Ascending aorta (tissue), 2 donors: ENCODE data around the gene SSU72. TPM values are rescaled to one million over a fixed set of nuclear protein-coding genes. Genes with fewer than 3 reads are reported as not detected.
"Not testable (repeated sequence)": the region's sequence is repeated elsewhere in the genome, so short reads cannot be mapped to it uniquely, and the experiment has no call there.

Source experiments
- DNase-seq, 2 donors: peaks; one replicate each; pipeline ENCODE4 v3.0.0-alpha.2; 2019; ENCODE audit warnings: low spot score in 2 of 2
- H3K27ac ChIP-seq, 2 donors: fragments of 200-600 bp; sonication (generic); one replicate each; pipeline ENCODE4 v1.5.1; 2016 to 2017; ENCODE audit warnings: mild to moderate bottlenecking in 1 of 2
- H3K27me3 ChIP-seq: fragments of 200-600 bp; sonication (generic); one replicate; pipeline ENCODE4 v1.5.1; 2017
- H3K36me3 ChIP-seq, 2 donors: fragments of 200-600 bp; sonication (generic); one replicate each; pipeline ENCODE4 v1.5.1; 2016
- H3K4me1 ChIP-seq, 2 donors: fragments of 200-600 bp; sonication (generic); one replicate each; pipeline ENCODE4 v1.5.1; 2016 to 2017; ENCODE audit warnings: mild to moderate bottlenecking in 1 of 2
- H3K4me3 ChIP-seq, 2 donors: fragments of 200-600 bp; sonication (generic); one replicate each; pipeline ENCODE4 v1.5.1; 2016 to 2017; ENCODE audit warnings: mild to moderate bottlenecking in 1 of 2
- H3K9me3 ChIP-seq, 2 donors: fragments of 200-600 bp; sonication (generic); one replicate each; pipeline ENCODE4 v1.5.1; 2016
- CTCF ChIP-seq, 3 experiments: fragments of 200-600 bp in 2 of 3; fragments of 450-650 bp in 1 of 3; sonication (generic) in 2 of 3; IDR thresholded peaks; one replicate each; pipeline ENCODE4 v1.5.1; 2016 to 2019; ENCODE audit warnings: antibody characterized with exemption in 3 of 3, mild to moderate bottlenecking in 1 of 3, moderate library complexity in 1 of 3
- intact Hi-C: fragments of 100-400 bp; cut with DNase I; formaldehyde crosslinking; loops from one replicate; pipeline ENCODE4 v1.15.1; 2023
- total RNA-seq: library from RNA; depleted of rRNA; stranded (reverse); fragments of >200 nt; gene quantifications from one replicate; pipeline ENCODE4 v1.1.0, GENCODE V29; 2016

SSU72 gene
- total RNA-seq, 1 donor from 2014 or later, result 50.1 TPM

- Histone ChIP-seq H3K36me3 (peaks cover 0 to 11% of the 10 kb centered on the region in 2 donors), H3K27ac (no peak overlapping the region), H3K4me3 (no peak overlapping the region)
Measured at GRCh38 chr1:1534401-1535154, 40.1 kb downstream of the SSU72 start.

GRCh38 chr1:1533894-1534291, 40.8 kb downstream of the SSU72 start:
- H3K4me3 ChIP-seq, H3K27me3 ChIP-seq, intact Hi-C loops, H3K4me1 ChIP-seq, DNase-seq, H3K27ac ChIP-seq: not testable (repeated sequence)
- peaks cover 0 to 12% of the 10 kb centered on the region in 2 donors for H3K9me3 ChIP-seq
- peaks cover 0 to 16% of the 10 kb centered on the region in 2 donors for H3K36me3 ChIP-seq

More at GRCh38 chr1:1534401-1535154, 40.1 kb downstream of the SSU72 start:
- Histone ChIP-seq H3K9me3 (peaks cover 0 to 12% of the 10 kb centered on the region in 2 donors), H3K27me3 (no peaks in the 10 kb centered on the region), H3K4me1 (peaks cover 3 to 7% of the 10 kb centered on the region in 2 donors)
- intact Hi-C loops, result no loop called here
- DNase-seq, result no peak
- no peak for TF ChIP-seq CTCF (IDR thresholded peaks at IDR 0.05)

- H3K4me1 ChIP-seq, intact Hi-C loops, DNase-seq, H3K27me3 ChIP-seq, H3K27ac ChIP-seq, H3K4me3 ChIP-seq: not testable (repeated sequence)
- Histone ChIP-seq H3K9me3 (peaks cover 0 to 12% of the 10 kb centered on the region in 2 donors), H3K36me3 (peaks cover 4 to 22% of the 10 kb centered on the region in 2 donors)
Measured at GRCh38 chr1:1533176-1533893, 41.3 kb downstream of the SSU72 start.

GRCh38 chr1:1531947-1532346, 42.7 kb downstream of the SSU72 start:
- H3K4me3 ChIP-seq, result no peak overlapping the region
- no peaks in the 10 kb centered on the region for H3K4me1 ChIP-seq
- peaks cover 15 to 35% of the 10 kb centered on the region in 2 donors for H3K36me3 ChIP-seq
- no peak for DNase-seq
- no peak overlapping the region for H3K27ac ChIP-seq
- TF ChIP-seq CTCF (IDR thresholded peaks at IDR 0.05), result no peak
- intact Hi-C loops, result no loop called here
- H3K27me3 ChIP-seq, result no peaks in the 10 kb centered on the region
- H3K9me3 ChIP-seq, result peaks cover 0 to 12% of the 10 kb centered on the region in 2 donors

GRCh38 chr1:1529936-1530335, 44.7 kb downstream of the SSU72 start:
- peaks cover 20 to 34% of the 10 kb centered on the region in 2 donors for H3K36me3 ChIP-seq

GRCh38 chr1:1529321-1529720, 45.3 kb downstream of the SSU72 start:
- H3K4me3 ChIP-seq, result no peak overlapping the region
- H3K27me3 ChIP-seq, result no peaks in the 10 kb centered on the region
- peaks cover 21 to 34% of the 10 kb centered on the region in 2 donors for H3K36me3 ChIP-seq
- no peak for TF ChIP-seq CTCF (IDR thresholded peaks at IDR 0.05)
- intact Hi-C loops, result no loop called here
- H3K27ac ChIP-seq, result no peak overlapping the region
- DNase-seq, result no peak
- H3K4me1 ChIP-seq, result no peaks in the 10 kb centered on the region
- H3K9me3 ChIP-seq, result peaks cover 0 to 12% of the 10 kb centered on the region in 2 donors

More at GRCh38 chr1:1529936-1530335, 44.7 kb downstream of the SSU72 start:
- Histone ChIP-seq H3K27me3 (no peaks in the 10 kb centered on the region), H3K9me3 (peaks cover 0 to 12% of the 10 kb centered on the region in 2 donors), H3K4me1 (no peaks in the 10 kb centered on the region), H3K4me3 (no peak overlapping the region), H3K27ac (no peak overlapping the region)
- TF ChIP-seq CTCF (IDR thresholded peaks at IDR 0.05), result no peak
- intact Hi-C loops, result no loop called here
- no peak for DNase-seq
